HG03565 (cell line): ENCODE measurements around the gene CERS1.

Experiments used
- ATAC-seq: cut with Tn5 transposase; IDR thresholded peaks from one replicate; pipeline ENCODE4 v1.9.1; 2021; ENCODE audit warnings: mild to moderate bottlenecking, moderate library complexity; ENCODE audit not compliant: unreplicated experiment

Gene CERS1

DNA sequence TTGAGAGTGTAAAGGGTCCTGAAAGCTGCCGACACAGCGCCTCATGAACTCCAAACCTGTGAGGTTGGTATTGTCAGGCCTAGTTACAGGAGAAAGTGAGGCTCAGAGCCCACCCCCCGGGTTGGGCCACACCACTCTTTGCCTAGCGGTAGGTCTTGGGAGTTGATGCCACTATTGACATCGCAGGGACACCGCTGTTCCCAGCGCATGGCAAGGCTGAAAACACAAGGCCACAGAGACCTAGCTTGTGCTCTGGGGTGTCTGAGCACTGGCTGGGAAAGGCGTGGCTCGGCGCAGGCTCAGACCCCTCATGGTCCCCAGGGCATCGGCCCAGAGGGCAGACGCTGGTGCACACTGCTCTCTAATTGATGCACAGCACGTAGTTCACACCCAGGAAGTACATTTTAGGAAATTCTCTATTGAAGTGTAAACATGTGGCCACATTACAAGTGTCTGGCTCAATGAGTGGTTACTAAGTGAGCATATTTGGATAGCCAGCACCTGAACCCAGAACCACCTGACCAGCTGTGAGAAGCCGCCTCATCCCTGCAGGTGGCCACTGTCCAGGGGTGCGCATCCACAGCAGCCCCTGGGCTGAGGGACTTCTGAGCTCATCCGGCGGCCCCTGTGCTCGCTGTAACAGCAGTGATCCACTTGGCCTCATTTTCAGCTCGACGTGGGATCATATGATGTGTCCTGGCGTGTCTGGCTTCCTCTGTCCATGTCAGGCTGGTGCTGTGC, 36.9 kb downstream of the CERS1 start:
- ATAC-seq = no peak

DNA sequence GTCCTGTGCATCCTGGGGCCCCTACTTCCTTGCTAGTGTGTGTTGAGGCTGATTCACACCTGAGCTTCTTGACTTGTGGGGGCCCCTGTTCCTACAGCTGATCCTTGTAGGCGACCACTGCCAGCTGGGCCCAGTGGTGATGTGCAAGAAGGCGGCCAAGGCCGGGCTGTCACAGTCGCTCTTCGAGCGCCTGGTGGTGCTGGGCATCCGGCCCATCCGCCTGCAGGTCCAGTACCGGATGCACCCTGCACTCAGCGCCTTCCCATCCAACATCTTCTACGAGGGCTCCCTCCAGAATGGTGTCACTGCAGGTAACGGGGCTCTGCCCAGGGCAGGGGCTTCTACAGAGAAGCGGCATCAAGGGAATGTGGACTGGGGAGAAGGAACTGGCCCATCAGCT, 38.7 kb downstream of the CERS1 start:
- ATAC-seq = no peak

DNA sequence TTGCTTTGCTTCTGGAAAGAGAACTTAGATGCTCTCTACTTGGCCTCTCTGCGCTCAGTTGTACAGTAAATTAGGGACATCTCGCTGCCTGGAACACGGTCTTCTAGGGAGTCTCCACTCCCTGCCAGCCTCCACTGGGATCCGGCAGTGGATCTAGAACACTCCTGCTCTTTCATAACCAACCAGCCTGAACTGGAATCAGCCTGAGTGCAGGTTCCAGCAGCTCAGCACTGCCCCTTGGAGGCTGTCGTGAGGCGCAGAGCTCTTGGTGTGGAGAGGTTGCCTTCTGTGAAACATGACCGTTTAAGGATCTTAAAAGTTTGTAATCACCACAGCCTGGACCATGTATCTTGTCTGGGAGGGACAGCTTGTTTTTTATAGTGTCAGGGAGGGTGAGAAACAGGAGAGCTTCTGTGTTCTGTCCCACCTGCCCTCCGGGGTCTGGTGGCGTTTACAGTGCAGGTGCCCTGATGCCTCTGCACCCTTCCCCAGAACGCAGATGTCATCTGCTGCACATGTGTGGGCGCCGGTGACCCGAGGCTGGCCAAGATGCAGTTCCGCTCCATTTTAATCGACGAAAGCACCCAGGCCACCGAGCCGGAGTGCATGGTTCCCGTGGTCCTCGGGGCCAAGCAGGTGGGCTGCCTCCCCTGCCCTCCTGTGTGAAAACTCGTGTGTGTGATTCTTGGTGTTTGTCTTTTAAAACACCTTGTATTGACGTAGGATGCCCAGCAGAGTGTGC, 39.4 kb downstream of the CERS1 start:
- ATAC-seq = no peak

DNA sequence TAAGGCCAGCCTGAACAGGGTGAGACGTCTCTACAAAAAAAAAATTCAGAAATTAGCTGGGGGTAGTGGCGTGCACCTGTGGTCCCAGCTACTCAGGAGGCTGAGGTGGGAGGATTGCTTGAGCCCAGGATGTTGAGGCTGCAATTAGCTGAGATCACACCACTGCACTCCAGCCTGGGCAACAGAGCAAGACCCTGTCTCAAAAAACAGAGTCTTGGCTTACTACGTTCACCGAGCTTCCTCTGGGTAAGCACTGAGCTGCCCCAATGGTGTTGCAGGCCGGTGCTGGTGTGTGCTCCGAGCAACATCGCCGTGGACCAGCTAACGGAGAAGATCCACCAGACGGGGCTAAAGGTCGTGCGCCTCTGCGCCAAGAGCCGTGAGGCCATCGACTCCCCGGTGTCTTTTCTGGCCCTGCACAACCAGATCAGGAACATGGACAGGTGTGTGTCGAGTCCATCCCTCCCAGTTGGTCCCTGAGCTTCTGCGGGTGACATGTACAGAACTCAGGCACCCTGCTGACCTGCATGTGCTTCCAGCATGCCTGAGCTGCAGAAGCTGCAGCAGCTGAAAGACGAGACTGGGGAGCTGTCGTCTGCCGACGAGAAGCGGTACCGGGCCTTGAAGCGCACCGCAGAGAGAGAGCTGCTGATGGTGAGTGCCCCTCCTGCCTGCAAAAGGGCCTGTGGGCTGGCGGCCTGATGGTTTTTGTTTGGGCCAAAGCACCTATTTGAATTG, 40.1 kb downstream of the CERS1 start:
- ATAC-seq = no peak

DNA sequence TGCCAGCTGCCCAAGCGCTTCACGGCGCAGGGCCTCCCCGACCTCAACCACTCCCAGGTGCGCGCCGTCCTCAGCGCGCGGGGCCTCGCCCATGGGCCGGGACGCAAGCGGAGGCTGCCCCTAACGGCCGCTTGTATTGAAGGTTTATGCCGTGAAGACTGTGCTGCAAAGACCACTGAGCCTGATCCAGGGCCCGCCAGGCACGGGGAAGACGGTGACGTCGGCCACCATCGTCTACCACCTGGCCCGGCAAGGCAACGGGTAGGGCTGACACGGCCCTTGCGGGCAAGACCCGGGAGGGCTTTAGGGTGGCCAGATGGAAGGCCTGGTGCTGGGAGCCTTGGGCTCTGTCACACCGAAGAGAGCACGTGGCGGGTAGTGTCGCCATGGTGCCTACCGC, 41.0 kb downstream of the CERS1 start:
- no peak for ATAC-seq

DNA sequence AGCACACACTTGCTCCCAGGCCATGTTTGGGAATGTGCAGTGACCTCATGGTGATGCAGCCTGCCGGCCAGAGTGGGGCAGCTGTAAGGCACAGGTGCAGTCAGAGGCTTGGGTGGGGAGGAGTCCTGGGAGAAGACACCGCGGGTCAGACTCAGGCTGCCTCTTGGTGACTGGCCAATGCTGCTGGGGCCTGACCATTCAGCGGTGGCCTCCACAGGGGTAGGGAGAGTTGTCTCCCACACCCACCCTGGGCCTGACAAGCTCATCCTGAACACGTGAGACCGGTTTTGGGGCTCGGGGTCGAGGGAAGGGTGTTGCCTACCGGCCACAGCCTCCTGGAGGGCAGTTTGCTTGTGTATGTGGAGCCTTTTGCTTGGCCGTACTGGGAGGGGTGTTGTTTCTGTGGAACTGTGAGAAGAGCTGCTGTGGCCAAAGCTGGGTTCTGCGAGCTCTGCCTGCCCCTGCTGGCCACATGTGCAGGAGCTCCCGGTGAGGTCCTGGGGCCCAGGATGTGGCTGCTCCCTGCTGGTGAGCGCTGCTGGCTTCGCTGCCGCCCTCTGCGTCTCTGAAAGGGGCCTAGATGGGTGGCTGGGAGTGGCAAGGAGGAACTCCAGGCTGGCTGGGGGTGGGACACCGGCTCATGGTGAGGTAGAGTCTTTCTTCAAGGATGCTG, 42.1 kb downstream of the CERS1 start:
- ATAC-seq = no peak

DNA sequence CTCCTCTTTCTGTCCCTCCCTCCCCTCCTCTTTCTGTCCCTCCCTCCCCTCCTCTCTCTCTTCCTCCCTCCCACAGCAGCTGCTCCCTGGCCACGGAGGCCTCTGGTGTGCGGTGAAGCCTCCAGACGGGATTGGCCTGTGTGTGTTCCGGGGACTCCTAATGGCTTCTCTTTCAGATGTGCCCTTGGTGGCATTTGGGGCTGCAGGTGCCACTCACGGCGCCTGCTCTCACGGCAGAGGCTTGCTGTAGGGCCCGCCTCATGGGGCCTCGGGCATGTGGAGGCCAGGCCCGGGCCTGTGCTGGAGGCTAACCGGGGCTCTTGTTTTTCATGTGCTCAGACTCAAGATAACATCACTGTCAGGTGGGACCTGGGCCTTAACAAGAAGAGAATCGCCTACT, 43.3 kb downstream of the CERS1 start:
- ATAC-seq = no peak

DNA sequence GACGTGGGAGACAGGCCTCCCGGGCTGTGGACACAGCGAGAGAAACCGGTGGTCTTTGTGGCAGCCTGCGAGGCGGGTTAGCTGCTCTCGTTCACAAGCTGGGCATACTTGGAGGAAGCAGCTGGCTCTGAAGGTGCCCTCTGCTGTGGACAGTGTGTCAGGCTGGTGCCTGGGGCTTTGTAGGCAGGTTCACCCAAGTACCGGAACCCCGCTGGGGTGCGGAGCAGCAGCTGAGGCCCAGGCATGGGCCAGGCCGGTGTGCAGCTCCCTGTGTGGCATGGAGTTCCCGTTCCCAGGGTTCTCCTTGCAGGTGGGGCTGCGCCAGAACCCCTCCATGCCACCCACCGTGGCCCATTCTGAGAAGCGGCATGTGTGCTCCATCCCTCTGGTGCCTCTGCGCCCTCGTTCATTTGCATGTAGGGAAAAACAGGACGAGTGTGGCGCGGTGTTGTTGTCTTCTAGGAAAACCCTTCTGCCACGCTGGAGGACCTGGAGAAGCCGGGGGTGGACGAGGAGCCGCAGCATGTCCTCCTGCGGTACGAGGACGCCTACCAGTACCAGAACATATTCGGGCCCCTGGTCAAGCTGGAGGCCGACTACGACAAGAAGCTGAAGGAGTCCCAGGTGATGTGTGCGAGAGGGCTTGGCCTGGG, 44.2 kb downstream of the CERS1 start:
- ATAC-seq = no peak

DNA sequence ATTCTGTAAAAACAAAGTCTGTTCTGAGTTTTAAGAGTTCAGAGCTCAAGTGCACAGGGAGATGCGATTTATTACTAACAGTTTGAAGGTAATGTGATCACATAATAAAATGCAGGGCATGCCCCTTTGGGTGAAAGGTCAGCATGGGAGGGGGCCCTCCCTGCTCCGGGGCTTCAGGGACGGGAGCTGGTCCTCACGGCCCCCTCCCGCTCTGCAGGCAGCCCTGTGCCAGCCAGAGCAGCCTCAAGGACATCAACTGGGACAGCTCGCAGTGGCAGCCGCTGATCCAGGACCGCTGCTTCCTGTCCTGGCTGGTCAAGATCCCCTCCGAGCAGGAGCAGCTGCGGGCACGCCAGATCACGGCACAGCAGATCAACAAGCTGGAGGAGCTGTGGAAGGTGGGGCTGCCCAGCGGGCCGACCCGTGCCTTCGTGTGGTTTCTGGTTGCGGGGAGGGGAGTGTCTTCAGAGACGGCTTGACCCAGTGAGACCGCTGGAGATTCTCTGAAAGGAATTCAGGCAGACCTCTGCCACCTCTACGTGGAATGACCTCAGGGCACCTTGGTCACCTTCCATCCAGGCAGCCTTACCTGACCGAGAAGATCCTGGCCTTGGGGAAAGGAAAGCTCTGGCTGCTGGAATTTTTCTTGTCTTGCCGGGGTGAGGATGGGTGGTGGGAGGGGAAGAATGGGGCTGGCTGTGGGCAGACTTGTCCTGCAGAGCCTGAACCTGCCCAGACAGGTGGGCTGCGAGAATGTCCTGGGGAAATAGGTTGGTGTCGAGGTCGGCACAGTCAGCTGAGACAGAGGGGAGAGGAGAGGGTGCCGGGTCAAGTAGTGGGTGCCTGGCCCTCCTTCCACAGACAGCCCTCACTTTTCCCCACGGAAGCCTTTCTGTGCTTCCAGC, 45.2 kb downstream of the CERS1 start:
- no peak for ATAC-seq

DNA sequence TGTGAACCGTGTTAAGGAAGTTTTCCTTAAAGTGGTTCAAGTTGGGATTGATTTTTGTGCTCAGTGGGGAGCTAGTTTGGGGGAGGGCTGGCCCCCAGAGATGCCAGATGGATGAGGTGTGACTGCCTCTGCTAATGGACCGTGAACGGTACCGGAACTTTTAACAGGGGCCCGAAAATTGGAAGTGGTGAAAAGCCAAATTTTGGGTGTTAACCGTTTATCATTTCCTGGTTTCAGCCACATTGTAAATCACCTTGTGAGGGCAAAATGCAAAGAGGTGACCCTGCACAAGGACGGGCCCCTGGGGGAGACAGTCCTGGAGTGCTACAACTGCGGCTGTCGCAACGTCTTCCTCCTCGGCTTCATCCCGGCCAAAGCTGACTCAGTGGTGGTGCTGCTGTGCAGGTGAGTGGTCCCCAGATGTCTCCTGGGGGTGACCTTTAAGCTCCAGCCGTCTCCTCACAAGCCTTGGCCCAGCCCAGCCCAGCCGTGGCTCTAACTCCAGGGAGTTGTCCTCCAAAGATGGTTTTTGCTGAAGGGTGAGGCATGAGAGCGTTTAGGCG, 46.0 kb downstream of the CERS1 start:
- ATAC-seq = no peak

DNA sequence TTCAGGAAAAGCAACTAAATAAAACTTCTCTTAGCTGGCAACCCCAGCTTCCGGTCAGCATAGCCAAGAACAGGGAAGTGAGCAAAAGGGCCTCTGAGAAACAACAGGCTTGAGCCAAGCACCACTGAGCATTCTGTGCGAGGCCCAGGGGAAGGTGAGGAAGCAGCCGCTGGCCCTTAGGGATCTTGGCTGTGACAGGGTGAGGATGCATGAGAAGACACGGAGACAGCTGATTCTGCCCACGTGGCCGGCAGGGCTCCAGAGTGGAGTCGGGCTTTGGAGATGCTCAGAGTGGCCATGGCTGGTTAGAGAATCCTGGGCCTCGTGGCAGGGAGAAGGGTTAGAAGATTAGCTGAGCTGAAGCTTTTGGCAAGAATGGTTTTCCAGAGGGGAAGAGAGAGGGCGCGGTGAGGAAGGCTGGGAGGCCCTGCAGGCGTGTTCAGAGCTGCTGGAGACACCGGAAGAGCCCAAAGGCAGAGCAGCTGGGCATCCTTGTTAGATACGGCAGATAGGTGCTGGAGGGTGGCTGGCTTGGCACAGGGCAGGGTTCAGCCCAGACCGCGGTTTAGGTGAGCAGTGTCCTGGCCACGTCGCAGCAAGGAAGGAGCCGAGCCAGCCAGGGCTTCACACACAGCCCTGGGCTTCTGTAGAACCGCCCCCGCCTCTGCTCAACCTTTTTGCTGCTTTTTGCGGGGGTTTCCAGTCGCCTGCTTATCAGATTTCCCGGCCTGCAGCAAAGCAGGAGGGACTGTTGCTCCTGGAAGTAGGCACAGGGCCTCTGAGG, 46.9 kb downstream of the CERS1 start:
- ATAC-seq = no peak

DNA sequence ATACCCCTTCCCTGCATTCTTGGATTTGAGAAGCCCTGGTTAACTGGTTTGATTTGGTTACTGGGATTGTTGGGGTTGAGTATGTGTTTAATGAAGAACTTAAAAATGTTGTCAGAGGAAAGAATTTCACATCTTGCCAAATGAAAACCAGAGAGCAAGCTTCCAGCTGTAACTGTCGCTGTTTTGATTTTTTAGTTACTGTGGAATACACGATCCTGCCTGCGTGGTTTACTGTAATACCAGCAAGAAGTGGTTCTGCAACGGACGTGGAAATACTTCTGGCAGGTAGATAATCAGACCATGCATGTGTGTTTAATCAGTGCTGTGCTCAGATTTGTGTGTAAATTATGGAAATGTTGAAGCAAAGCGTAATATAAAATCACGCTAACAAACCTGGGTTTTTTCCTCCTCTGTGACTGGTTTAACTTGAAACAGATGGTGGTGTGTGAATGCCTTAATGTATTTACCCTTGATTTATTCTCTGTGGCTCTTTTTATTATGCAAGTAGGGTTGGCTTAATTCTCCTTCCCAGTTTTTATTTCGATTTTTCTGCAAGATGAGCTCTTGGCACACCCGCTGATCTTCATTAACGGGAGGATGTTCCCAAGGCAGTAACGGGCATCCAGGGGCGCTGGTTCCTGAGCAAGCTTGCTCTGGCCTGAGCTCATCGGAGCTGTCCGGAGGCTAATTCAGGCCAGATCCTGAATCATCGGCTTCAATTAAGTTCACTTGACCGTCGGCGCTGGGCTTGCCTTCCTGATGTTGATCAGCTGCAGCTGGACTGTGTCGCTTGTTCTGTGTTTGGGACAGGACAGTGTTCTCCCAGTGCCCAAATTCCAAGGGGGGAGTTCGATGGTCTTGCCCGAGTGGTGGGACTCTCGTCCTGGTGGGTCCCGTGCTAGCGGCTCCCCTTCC, 48.2 kb downstream of the CERS1 start:
- ATAC-seq = no peak

DNA sequence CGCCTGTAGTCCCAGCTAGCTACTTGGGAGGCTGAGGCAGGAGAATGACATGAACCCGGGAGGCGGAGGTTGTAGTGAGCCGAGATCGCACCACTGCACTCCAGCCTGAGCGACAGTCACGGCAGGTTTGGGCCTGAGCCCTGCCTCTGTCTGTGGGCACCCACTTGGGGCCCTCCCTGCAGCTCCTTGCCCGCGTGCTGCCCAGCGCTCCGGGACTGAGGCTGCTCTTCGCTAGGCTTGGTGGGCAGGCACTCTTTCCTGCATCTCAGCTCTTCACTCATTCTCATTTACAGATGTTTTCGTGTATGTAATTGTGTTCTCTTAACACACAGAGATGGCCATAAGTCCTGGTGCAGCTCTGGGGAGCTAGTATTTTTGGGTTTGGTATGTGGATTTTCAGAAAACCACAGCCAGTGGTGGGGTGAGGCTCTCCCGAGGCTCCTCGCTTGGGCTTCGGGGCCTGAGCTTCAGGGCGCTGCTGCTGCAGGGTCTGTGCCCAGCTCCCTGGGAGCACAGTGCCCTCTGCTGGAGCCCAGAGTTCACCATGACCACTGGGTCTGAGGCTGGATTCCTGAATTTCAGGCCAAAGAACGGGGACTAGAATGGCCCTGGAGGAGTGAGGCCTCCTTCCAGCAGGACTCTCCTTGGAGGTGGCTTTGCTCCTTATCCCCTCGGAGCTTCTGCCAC, 49.0 kb downstream of the CERS1 start:
- ATAC-seq = no peak

DNA sequence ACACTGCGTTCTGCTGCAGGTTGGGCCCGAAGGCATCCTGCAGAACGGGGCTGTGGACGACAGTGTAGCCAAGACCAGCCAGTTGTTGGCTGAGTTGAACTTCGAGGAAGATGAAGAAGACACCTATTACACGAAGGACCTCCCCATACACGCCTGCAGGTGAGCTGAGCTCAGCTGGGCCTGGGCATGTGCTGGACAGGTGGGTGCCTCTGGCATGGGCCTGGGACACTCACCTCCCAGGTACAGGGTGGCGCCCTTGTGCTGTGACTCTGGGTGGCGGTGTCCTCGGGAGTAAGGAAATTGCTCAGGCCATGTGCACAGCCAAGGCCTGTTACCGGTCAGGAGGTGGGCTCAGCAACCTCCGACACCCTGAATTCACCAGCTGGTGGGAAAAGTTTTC, 50.0 kb downstream of the CERS1 start:
- no peak for ATAC-seq

DNA sequence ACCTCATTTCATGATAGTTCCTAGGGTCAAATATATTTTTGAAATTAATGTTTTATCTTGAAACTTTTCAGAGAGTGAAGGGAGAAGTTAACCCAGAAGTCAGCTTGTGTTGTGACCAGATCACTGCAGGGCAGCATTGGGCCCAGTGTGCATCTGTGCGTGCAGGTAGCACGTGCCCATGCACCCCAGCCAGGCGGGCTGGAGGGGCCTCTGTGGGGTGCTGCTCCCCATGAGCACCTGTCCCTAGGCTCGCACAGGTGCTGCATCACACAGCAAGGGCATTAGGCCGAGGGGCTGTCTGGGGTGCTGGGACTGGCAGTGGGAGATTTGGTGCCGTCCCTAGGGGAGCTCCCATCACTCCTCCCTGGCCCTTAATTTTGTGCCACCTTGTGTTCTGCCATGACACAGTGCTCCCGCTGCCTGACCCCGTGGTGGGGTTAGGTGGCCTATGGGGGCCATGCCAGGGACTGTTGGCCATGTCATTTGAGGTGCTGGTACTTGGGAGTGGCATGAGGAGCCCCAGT, 51.1 kb downstream of the CERS1 start:
- ATAC-seq = no peak

DNA sequence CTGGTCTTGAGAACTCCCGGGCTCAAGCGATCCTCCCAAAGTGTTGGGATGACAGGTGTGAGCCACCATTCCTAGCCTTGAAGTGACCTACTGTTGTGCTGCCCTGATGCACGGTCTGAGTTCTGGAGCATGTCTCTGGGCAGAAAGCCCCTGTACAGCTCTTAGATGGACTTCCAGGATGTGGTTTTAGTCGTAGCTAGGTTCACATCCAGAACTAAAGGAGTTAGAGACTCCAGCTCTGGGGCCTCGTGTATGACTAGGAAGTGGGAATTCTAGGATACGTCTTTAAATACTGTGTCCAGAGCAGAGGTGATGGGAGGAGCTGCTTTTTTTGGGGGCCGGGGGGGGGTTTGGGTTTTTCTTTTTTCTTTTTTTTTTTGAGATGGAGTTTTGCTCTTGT, 52.0 kb downstream of the CERS1 start:
- ATAC-seq = no peak

DNA sequence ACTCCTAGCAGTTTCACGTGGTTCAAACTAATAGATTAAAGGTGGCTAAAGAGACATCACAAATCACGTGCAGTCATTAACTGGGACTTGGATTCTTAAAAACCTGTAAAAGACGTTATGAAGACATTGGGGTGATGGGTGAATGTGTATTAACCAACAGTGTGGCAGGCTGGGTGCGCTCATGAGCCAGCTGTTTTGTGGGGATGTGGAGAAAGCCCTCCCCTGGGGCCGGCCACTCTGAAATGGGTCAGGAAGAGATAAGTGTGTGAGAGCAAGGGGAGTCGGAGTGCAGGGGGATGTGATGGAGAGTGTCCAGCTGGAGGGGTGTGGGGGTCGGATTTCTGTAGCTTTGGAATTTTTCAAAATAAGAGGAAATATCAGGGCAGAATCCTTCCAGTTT, 53.8 kb downstream of the CERS1 start:
- ATAC-seq = no peak
